AG09319 (cell line): ENCODE measurements around the gene ANKRD13A.

Experiments used
- DNase-seq: peaks from one replicate; pipeline ENCODE4 v3.0.0-alpha.2; 2010; ENCODE audit warnings: low read depth; ENCODE audit errors: extremely low read depth
- CTCF ChIP-seq: IDR thresholded peaks from 2 replicates; pipeline ENCODE4 v1.5.1; 2011; ENCODE audit warnings: low read depth, mild to moderate bottlenecking, inconsistent platforms, low read length, moderate library complexity

ANKRD13A gene

GRCh38 chr12:109958374-109958773, 40.9 kb upstream of the ANKRD13A start:
- no peak for DNase-seq
- TF ChIP-seq CTCF: no peak

DNA sequence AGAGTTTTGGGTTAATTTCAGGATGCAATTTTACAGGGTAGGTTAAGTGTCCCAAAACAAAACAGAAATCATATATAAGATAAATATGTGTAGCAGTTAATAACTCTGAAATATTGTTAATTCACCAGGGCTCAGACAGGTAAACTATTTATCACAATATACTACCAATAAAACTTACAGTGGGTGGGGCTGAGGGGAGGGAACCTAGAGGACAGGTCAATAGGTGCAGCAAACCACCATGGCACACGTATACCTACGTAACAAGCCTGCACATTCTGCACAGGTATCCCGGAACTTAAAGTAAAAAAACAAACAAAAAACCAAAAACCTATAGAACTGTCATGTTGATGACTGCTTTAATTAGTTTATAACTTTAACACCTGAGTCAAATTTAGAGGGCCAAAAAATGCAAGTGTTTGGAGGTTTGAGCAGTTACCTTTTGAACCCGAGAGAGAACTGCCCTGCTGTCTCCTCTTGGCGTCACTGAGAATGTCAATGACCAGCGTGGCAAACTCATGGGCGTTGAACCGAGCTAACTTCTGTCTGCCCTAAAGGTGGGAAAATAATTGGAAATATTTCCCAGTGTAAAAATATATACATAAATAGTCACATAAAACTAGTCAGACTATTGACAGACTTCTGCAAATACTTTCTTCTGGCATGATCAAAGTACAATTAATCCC, 39.7 kb upstream of the ANKRD13A start:
- TF ChIP-seq CTCF: no peak
- no peak for DNase-seq

GRCh38 chr12:109961201-109961600, 38.0 kb upstream of the ANKRD13A start:
- TF ChIP-seq CTCF: no peak

GRCh38 chr12:109961612-109962011, 37.6 kb upstream of the ANKRD13A start:
- no peak for TF ChIP-seq CTCF
- DNase-seq: no peak

More at GRCh38 chr12:109961201-109961600, 38.0 kb upstream of the ANKRD13A start:
- no peak for DNase-seq

DNA sequence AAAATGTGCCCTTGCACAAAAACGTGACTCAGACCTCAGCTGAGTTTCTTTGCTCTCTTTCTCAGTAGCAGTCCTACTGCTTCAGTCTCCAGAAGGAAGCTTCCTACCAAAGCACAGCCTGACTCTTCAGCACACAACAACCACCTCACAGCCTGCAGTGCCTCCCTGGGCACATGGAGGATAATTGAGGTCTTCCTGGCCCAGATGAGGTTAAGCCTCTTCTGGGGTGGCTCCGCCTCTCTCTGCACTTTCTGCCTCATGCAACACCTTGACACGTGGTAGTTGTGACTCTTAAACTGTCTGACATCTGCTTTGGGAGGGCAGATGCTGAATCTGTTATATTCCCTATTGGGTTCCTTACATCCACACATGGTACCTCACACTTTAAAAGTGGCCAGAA, 36.8 kb upstream of the ANKRD13A start:
- TF ChIP-seq CTCF: no peak
- DNase-seq: no peak

DNA sequence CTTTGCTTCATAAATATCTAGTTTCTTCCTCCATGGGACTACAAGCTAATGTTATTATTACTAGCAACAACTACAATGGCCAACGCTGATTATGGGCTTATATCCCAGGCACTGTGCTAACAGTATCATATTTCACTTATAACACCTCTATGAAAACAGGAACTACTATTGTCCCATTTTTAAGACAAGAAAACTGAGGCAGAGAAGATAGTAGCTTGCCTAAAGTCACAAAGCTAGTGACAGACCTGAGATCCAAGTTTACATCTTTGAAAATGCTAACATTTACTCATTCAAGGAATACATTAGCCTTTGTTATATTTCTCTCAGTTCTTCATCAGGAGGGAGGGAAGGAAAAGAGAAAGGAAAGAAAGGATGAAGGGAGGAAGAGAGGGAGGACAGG, 35.9 kb upstream of the ANKRD13A start:
- no peak for TF ChIP-seq CTCF
- no peak for DNase-seq

GRCh38 chr12:109963743-109964429, 35.3 kb upstream of the ANKRD13A start:
- DNase-seq: no peak
- TF ChIP-seq CTCF: no peak
